ENCODE results near the gene TRPC4AP. TPM values are rescaled to one million over a fixed set of nuclear protein-coding genes. Genes with fewer than 3 reads are reported as not detected.
"Not testable (repeated sequence)": the region's sequence is repeated elsewhere in the genome, so short reads cannot be mapped to it uniquely, and the experiment has no call there.

The TRPC4AP gene
- total RNA-seq, 4 donors from 2014 or later: 35.2 to 50.4 (median 47.2) TPM

DNA sequence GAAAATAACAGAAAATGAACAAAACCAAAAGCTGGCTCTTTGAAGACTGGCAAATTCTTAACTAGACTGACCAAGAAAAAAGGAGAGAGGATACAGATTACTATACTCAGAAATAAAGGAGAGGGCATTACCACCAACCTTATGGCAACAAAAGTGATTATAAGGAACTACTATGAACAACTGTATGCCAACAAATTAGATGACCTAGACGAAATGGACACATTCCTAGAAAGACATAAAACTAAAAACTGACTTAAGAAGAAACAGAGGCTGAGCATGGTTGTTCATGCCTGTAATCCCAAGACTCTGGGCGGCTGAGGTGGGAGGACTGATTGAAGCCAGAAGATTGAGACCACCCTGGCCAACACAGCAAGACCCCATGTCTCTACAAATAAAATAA lies 33.5 kb downstream of the TRPC4AP start:
- H3K9me3 ChIP-seq: no peaks in the 10 kb centered on the region
- TF ChIP-seq, protein P1, sequence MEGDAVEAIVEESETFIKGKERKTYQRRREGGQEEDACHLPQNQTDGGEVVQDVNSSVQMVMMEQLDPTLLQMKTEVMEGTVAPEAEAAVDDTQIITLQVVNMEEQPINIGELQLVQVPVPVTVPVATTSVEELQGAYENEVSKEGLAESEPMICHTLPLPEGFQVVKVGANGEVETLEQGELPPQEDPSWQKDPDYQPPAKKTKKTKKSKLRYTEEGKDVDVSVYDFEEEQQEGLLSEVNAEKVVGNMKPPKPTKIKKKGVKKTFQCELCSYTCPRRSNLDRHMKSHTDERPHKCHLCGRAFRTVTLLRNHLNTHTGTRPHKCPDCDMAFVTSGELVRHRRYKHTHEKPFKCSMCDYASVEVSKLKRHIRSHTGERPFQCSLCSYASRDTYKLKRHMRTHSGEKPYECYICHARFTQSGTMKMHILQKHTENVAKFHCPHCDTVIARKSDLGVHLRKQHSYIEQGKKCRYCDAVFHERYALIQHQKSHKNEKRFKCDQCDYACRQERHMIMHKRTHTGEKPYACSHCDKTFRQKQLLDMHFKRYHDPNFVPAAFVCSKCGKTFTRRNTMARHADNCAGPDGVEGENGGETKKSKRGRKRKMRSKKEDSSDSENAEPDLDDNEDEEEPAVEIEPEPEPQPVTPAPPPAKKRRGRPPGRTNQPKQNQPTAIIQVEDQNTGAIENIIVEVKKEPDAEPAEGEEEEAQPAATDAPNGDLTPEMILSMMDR (IDR thresholded peaks at IDR 0.05): no peak
- no peak for TF ChIP-seq POLR2A (IDR thresholded peaks at IDR 0.05)
- no peak for DNase-seq
- WGBS, 2 donors: 85 to 95% methylated on average over 2 of the region's 2 CpGs
- H3K36me3 ChIP-seq: peaks cover 0 to 43% (median 0%) of the 10 kb centered on the region in 3 donors
- H3K27me3 ChIP-seq: no peaks in the 10 kb centered on the region
- H3K27ac ChIP-seq: no peak overlapping the region
- H3K4me1 ChIP-seq: no peaks in the 10 kb centered on the region
- intact Hi-C loops (cut with DNase I): no loop called here
- H3K4me3 ChIP-seq: no peak overlapping the region

GRCh38 chr20:35055445-35056276 lies 36.9 kb downstream of the TRPC4AP start:
- H3K36me3 ChIP-seq: peaks cover 0 to 64% (median 1%) of the 10 kb centered on the region in 3 donors

DNA sequence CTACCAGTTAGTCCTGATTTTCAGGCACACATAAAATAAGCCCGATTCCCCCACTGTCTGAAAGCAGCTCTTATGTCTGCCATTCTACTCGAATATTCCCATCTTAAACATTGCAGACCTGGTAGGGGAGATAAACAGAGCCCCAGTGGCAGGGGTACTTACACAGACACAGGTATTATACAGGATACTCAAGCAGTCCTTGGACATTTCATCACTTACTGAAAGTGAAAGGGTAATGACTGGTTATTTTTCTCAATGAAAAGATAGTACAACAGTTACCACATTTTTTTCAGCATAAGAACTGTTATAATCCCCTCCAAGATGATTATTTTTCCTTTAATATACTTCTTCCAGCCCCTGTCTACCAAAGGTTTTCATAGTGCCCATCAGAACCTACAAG lies 37.8 kb downstream of the TRPC4AP start:
- 90 to 91% methylated on average over 2 of the region's 2 CpGs for WGBS, 2 donors
- no peaks in the 10 kb centered on the region for H3K9me3 ChIP-seq
- no peak overlapping the region for H3K27ac ChIP-seq
- intact Hi-C loops (cut with DNase I): no loop called here
- H3K4me3 ChIP-seq: no peak overlapping the region
- no peak for DNase-seq
- no peaks in the 10 kb centered on the region for H3K4me1 ChIP-seq
- H3K27me3 ChIP-seq: no peaks in the 10 kb centered on the region
- no peak for TF ChIP-seq POLR2A (IDR thresholded peaks at IDR 0.05)
- TF ChIP-seq, protein P1 (IDR thresholded peaks at IDR 0.05): no peak
- H3K36me3 ChIP-seq: peaks cover 0 to 72% (median 5%) of the 10 kb centered on the region in 3 donors

More at GRCh38 chr20:35055445-35056276, 36.9 kb downstream of the TRPC4AP start:
- H3K27me3 ChIP-seq: no peaks in the 10 kb centered on the region
- no peak for DNase-seq
- intact Hi-C loops (cut with DNase I): no loop called here
- no peak for TF ChIP-seq POLR2A (IDR thresholded peaks at IDR 0.05)
- TF ChIP-seq, protein P1 (IDR thresholded peaks at IDR 0.05): no peak
- H3K9me3 ChIP-seq: no peaks in the 10 kb centered on the region
- H3K27ac ChIP-seq: no peak overlapping the region
- H3K4me1 ChIP-seq: no peaks in the 10 kb centered on the region
- no peak overlapping the region for H3K4me3 ChIP-seq
- 73 to 87% methylated on average over 9 of the region's 9 CpGs for WGBS, 2 donors

- H3K9me3 ChIP-seq; intact Hi-C loops (cut with DNase I); H3K4me1 ChIP-seq; H3K4me3 ChIP-seq; DNase-seq; H3K27ac ChIP-seq; H3K27me3 ChIP-seq: not testable (repeated sequence)
- H3K36me3 ChIP-seq: peaks cover 0 to 94% (median 18%) of the 10 kb centered on the region in 3 donors
- WGBS, 2 donors: 88 to 93% methylated on average over 5 of the region's 5 CpGs
Observed at GRCh38 chr20:35052616-35053015, 40.0 kb downstream of the TRPC4AP start.

DNA sequence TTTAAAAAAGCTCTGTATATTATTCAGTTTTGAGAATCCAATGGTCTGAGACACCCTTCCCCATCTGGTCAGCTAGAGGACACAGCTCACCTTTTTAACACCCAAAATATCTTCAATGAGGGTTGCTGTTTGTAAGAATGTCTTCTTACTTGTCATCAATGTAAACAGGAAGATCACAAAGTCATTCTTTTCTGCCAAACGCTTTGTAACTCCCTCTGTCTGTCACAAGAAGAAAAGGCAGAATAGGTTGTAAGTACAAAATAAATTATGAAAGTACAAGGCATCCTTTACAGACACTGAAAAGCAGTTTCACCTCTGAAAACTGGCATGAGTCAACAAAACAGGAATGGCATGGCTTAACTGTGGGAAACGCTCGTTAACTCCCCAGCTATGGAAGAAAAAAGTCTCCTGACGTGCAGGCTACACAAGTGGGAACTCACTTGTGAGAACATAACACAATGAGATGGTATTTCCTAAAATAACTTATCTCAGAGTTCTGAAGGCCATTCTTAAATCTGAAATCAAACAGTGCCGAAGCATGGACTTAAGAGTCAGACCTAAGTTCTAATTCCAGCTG lies 42.7 kb downstream of the TRPC4AP start:
- Histone ChIP-seq H3K4me1 (no peaks in the 10 kb centered on the region), H3K9me3 (no peaks in the 10 kb centered on the region), H3K27me3 (no peaks in the 10 kb centered on the region), H3K36me3 (peaks cover 0 to 95% (median 18%) of the 10 kb centered on the region in 3 donors), H3K27ac (no peak overlapping the region), H3K4me3 (no peak overlapping the region)
- intact Hi-C loops (cut with DNase I): no loop called here
- no peak for DNase-seq
- no peak for TF ChIP-seq POLR2A (IDR thresholded peaks at IDR 0.05)
- TF ChIP-seq, protein P1 (IDR thresholded peaks at IDR 0.05): no peak
- 74 to 93% methylated on average over 5 of the region's 5 CpGs for WGBS, 2 donors

Data from esophagus squamous epithelium (tissue), 5 donors.